ENCODE data around the gene ALOX15. TPM values are rescaled to one million over a fixed set of nuclear protein-coding genes. Genes with fewer than 3 reads are reported as not detected.
"Not testable (repeated sequence)": the region's sequence is repeated elsewhere in the genome, so short reads cannot be mapped to it uniquely, and the experiment has no call there.

The ALOX15 gene
- total RNA-seq, 2 experiments from 2014 or later, result not detected

GRCh38 chr17:4673169-4673568 is 31.7 kb upstream of the ALOX15 start:
- H3K4me3 Mint-ChIP-seq, result no peak overlapping the region
- H3K27me3 Mint-ChIP-seq, result no peaks in the 10 kb centered on the region
- H3K36me3 Mint-ChIP-seq (ENCODE audit: low read depth), result peaks cover 52% of the 10 kb centered on the region
- DNase-seq (no peak), ATAC-seq (no peak)
- POLR2A ChIA-PET, result no interaction called here
- peaks cover 2% of the 10 kb centered on the region for H3K4me1 Mint-ChIP-seq
- CTCF ChIA-PET, result no interaction called here
- no peaks in the 10 kb centered on the region for H3K9me3 Mint-ChIP-seq (ENCODE audit: low read depth)
- intact Hi-C loops (cut with DNase I, micrococcal nuclease), result no loop called here
- H3K27ac Mint-ChIP-seq, result no peak overlapping the region

GRCh38 chr17:4672751-4673150 is 31.3 kb upstream of the ALOX15 start:
- Mint-ChIP-seq H3K27me3 (no peaks in the 10 kb centered on the region), H3K9me3 (ENCODE audit: low read depth) (no peaks in the 10 kb centered on the region), H3K4me3 (no peak overlapping the region), H3K36me3 (ENCODE audit: low read depth) (peaks cover 51% of the 10 kb centered on the region), H3K27ac (no peak overlapping the region), H3K4me1 (no peaks in the 10 kb centered on the region)
- intact Hi-C loops (cut with DNase I, micrococcal nuclease), result no loop called here
- no peak for DNase-seq
- ChIA-PET CTCF (no interaction called here), POLR2A (no interaction called here)
- ATAC-seq, result no peak

DNA sequence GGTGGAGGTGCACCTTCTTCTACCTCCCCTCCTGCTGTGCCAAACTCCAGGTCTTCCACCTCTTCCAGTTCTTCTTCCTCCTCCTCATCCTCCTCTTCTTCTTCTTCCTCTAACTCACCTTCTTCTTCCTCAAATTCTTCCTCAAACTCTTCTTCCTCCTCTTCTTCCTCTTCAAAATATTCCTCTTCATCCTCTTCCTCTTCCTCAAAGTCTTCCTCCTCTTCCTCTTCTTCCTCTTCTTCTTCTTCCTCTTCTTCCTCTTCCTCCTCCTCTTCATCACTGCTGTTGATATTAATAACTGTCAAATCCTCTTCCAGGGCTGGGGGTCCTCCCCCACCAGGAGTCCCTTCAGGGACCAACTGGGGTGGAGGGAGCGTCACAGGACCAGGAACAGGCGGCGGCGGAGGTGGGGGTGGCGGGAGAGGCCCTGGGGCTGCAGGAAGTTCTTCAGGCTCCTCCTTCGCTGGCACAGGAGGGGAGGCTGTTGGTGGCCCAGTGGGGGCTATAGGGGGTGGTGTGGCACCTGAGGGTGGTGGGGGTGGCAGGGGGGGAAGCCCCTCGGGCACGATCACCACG is 30.7 kb upstream of the ALOX15 start:
- no peaks in the 10 kb centered on the region for H3K27me3 Mint-ChIP-seq
- H3K4me3 Mint-ChIP-seq, result no peak overlapping the region
- peaks cover 47% of the 10 kb centered on the region for H3K36me3 Mint-ChIP-seq (ENCODE audit: low read depth)
- DNase-seq (no peak), ATAC-seq (no peak)
- H3K4me1 Mint-ChIP-seq, result no peaks in the 10 kb centered on the region
- POLR2A ChIA-PET, result no interaction called here
- CTCF ChIA-PET, result no interaction called here
- H3K27ac Mint-ChIP-seq, result no peak overlapping the region
- intact Hi-C loops (cut with DNase I, micrococcal nuclease), result no loop called here
- H3K9me3 Mint-ChIP-seq (ENCODE audit: low read depth), result no peaks in the 10 kb centered on the region

DNA sequence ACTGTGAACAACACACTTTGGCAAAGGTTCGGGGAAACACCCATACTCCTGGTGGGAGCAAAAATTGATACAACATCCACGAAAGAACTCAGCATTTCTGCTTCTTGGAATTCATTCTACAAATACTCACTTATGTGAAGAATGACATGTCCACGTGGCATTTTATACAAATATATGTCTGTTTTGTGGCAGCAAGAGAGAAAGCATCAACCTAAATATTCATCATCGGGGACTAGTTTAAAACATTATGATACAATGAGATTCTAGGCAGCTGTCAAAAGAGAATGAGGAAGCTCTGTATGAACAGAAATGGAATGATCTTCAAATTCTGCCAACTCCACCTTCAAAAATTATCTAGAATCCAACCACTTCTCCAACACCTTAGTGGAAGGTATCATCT is 25.7 kb upstream of the ALOX15 start:
- POLR2A ChIA-PET, result no interaction called here

DNA sequence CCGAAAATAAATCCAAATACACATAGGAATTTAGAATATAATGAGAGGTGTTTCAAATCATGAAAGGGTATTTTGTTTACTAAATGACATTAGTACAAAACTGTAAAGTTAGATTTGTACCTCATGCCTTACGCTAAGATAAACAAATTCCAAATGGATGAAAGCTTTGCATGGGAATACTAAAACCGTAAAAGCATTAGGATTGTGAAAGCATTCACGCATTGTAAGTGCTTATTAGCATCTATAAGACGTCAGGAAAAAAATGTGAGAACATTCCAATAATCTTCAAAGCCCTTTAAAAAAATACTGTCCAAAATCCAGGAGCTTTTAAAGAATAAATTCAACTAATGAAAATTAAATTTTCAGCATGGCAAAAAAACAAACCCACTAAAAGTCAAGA is 24.8 kb upstream of the ALOX15 start:
- CTCF ChIA-PET, result no interaction called here
- H3K27ac Mint-ChIP-seq, result no peak overlapping the region
- POLR2A ChIA-PET, result no interaction called here
- intact Hi-C loops (cut with DNase I, micrococcal nuclease), result no loop called here
- H3K27me3 Mint-ChIP-seq, result no peaks in the 10 kb centered on the region
- no peak overlapping the region for H3K4me3 Mint-ChIP-seq
- DNase-seq (no peak), ATAC-seq (no peak)
- peaks cover 14% of the 10 kb centered on the region for H3K36me3 Mint-ChIP-seq (ENCODE audit: low read depth)
- H3K9me3 Mint-ChIP-seq (ENCODE audit: low read depth), result no peaks in the 10 kb centered on the region
- no peaks in the 10 kb centered on the region for H3K4me1 Mint-ChIP-seq

More for the DNA sequence above, 25.7 kb upstream of the ALOX15 start:
- intact Hi-C loops (cut with DNase I, micrococcal nuclease), result no loop called here
- DNase-seq, result no peak
- no peak overlapping the region for H3K4me3 Mint-ChIP-seq
- H3K27ac Mint-ChIP-seq, result no peak overlapping the region
- CTCF ChIA-PET, result interaction anchor here (1.7 kb wide), 1 partner anchor 9 kb away, joined by 4 read pairs; no protein-coding TSS in a partner anchor
- H3K27me3 Mint-ChIP-seq, result no peaks in the 10 kb centered on the region
- peaks cover 17% of the 10 kb centered on the region for H3K36me3 Mint-ChIP-seq (ENCODE audit: low read depth)
- ATAC-seq, result no peak
- H3K4me1 Mint-ChIP-seq, result no peaks in the 10 kb centered on the region
- no peaks in the 10 kb centered on the region for H3K9me3 Mint-ChIP-seq (ENCODE audit: low read depth)

- H3K27ac Mint-ChIP-seq, result no peak overlapping the region
Observed at GRCh38 chr17:4665027-4665426, 23.5 kb upstream of the ALOX15 start.

DNA sequence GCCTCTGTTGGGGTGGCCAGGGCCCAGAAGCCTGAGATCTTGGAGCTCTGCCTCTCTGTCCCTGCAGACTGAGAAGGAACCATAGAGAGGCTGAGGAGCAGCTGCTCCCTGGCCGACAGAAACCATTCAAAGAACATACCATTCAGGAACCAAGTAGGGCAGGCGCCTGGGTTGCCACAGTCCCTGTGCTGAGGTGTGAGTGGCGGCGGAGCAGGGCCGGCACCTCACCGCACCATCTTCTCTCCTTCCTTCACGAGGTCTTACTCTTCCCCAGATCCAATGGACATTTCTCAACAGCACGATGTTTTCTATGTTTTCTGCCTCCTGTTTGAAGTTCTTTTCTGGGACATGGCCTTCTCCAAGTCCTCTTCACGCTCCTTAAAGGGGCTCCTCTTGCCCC is 22.8 kb upstream of the ALOX15 start:
- Mint-ChIP-seq H3K4me1 (no peaks in the 10 kb centered on the region), H3K36me3 (ENCODE audit: low read depth) (no peaks in the 10 kb centered on the region), H3K27me3 (peaks cover 2% of the 10 kb centered on the region), H3K4me3 (no peak overlapping the region), H3K9me3 (ENCODE audit: low read depth) (no peaks in the 10 kb centered on the region), H3K27ac (no peak overlapping the region)
- POLR2A ChIA-PET, result no interaction called here
- CTCF ChIA-PET, result no interaction called here
- intact Hi-C loops (cut with DNase I, micrococcal nuclease), result no loop called here
- DNase-seq (no peak), ATAC-seq (no peak)

More at GRCh38 chr17:4665027-4665426, 23.5 kb upstream of the ALOX15 start:
- Mint-ChIP-seq H3K27me3 (no peaks in the 10 kb centered on the region), H3K36me3 (ENCODE audit: low read depth) (peaks cover 5% of the 10 kb centered on the region), H3K4me3 (no peak overlapping the region), H3K9me3 (ENCODE audit: low read depth) (no peaks in the 10 kb centered on the region), H3K4me1 (no peaks in the 10 kb centered on the region)
- ChIA-PET CTCF (no interaction called here), POLR2A (no interaction called here)
- DNase-seq (no peak), ATAC-seq (no peak)
- intact Hi-C loops (cut with DNase I, micrococcal nuclease), result no loop called here

GRCh38 chr17:4663711-4664110 is 22.2 kb upstream of the ALOX15 start:
- Mint-ChIP-seq H3K9me3 (ENCODE audit: low read depth) (no peaks in the 10 kb centered on the region), H3K27me3 (peaks cover 4% of the 10 kb centered on the region), H3K4me3 (no peak overlapping the region), H3K36me3 (ENCODE audit: low read depth) (no peaks in the 10 kb centered on the region), H3K4me1 (peaks cover 2% of the 10 kb centered on the region), H3K27ac (no peak overlapping the region)
- ChIA-PET CTCF (no interaction called here), POLR2A (no interaction called here)
- intact Hi-C loops (cut with DNase I, micrococcal nuclease), result no loop called here
- DNase-seq (no peak), ATAC-seq (no peak)

DNA sequence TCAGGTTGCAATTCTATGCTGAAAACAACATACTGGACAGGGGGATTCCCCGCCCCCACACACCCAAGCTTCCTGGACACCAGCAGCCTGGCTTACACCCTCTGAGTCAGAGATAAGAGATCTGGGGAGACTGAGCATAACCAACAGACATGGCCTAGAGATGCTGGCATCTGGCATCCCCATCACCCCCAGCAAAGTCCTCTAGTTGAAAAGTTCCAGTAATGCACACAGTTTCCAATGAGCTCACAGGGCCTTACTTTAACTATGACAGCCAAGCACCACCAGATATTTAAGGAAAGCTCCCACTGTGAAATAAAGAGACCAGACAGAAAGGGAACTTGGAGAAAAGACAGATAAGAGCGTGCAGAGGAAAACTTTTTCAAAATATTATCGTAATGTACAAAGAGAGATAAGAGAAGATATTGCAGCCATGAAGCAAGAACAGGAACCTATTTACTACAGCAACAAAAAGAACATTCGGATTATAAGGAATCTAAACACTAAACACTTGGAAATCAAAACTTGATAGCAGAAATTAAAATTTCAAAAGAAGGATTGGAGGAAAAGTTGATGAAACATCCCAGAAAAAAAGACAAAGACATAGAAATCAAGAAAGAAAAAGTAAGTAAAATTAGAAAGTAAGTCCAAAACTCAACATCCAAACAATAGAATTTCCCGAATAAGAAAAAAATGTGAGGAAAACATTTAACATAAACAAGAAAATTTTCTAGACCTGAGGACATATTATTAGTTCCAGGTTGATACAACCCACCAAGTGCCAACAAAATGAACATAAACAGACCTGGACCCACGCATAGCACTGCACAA is 17.2 kb upstream of the ALOX15 start:
- ChIA-PET CTCF (interaction anchor here (1.0 kb wide), 1 partner anchor 9 kb away, joined by 4 read pairs; no protein-coding TSS in a partner anchor), POLR2A (interaction anchor here (0.5 to 0.9 kb wide), 2 partner anchors 124 to 251 kb away, joined by 3 to 4 read pairs; no protein-coding TSS in a partner anchor)
- H3K27ac Mint-ChIP-seq, result peak overlapping the region; percentile 1
- H3K4me3 Mint-ChIP-seq, result no peak overlapping the region
- no peaks in the 10 kb centered on the region for H3K36me3 Mint-ChIP-seq (ENCODE audit: low read depth)
- DNase-seq (peak; percentile 87), ATAC-seq (peak; percentile 99)
- H3K9me3 Mint-ChIP-seq (ENCODE audit: low read depth), result no peaks in the 10 kb centered on the region
- H3K4me1 Mint-ChIP-seq, result peaks cover 12% of the 10 kb centered on the region
- intact Hi-C loops (cut with DNase I, micrococcal nuclease), result loop anchor here in 1 of 2 experiments (1.0 kb wide), 2 partner anchors 85 to 95 kb away; no protein-coding TSS in a partner anchor
- H3K27me3 Mint-ChIP-seq, result peaks cover 13% of the 10 kb centered on the region

DNA sequence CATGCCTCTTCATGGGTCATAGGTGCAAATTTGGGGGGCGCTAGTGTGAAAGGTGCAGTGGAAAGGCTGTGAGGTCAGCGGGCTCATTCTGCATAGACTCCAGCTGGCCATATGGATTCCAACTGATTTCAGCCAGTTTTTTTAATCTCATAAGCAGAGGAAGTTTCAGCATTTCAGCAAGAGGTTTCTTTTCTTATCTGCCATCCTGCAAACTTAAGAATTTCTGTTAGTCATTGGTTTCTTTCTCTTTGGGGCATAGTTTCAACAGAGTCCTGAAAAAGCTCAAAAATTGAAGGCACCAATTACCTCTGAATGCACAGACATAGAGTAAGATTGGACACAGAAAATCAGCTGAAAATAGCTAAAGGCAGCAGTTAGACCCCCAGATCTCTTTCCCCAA is 16.2 kb upstream of the ALOX15 start:
- no peaks in the 10 kb centered on the region for H3K9me3 Mint-ChIP-seq (ENCODE audit: low read depth)
- no peak for DNase-seq
- H3K4me1 Mint-ChIP-seq, result peaks cover 12% of the 10 kb centered on the region
- H3K36me3 Mint-ChIP-seq (ENCODE audit: low read depth), result no peaks in the 10 kb centered on the region
- peaks cover 13% of the 10 kb centered on the region for H3K27me3 Mint-ChIP-seq
- ATAC-seq, result no peak
- POLR2A ChIA-PET, result interaction anchor here (0.5 kb wide), 1 partner anchor 123 kb away, joined by 3 read pairs; no protein-coding TSS in a partner anchor
- H3K4me3 Mint-ChIP-seq, result no peak overlapping the region
- intact Hi-C loops (cut with DNase I, micrococcal nuclease), result loop anchor here in 1 of 2 experiments (1.0 kb wide), 2 partner anchors 84 to 94 kb away; no protein-coding TSS in a partner anchor
- H3K27ac Mint-ChIP-seq, result peak overlapping the region; percentile 37
- CTCF ChIA-PET, result no interaction called here

DNA sequence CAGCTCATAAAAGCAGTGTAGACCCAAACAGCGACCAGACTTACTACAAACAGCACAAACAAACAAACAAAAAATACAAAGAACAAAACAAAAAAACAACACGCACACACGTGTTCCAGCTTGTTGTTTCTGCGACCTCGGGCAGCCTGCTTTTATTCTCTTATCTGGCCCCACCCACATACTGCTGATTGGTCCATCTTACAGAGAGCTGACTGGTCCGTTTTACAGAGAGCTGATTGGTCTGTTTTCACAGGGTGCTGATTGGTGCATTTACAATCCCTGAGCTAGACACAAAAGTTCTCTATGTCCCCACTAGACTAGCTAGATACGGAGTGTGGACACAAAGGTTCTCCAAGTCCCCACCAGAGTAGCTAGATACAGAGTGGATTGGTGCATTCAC is 14.5 kb upstream of the ALOX15 start:
- intact Hi-C loops (cut with DNase I, micrococcal nuclease); H3K9me3 Mint-ChIP-seq (ENCODE audit: low read depth); H3K27ac Mint-ChIP-seq; ATAC-seq; H3K36me3 Mint-ChIP-seq (ENCODE audit: low read depth); H3K4me3 Mint-ChIP-seq: not testable (repeated sequence)
- peaks cover 12% of the 10 kb centered on the region for H3K4me1 Mint-ChIP-seq
- ChIA-PET CTCF (interaction anchor here (0.7 kb wide), 1 partner anchor 89 kb away, joined by 3 read pairs; no protein-coding TSS in a partner anchor), POLR2A (interaction anchor here (0.6 kb wide), 2 partner anchors 50 to 208 kb away, joined by 3 read pairs; no protein-coding TSS in a partner anchor)
- peaks cover 17% of the 10 kb centered on the region for H3K27me3 Mint-ChIP-seq
- peak; percentile 16 for DNase-seq

- intact Hi-C loops (cut with DNase I, micrococcal nuclease), result no loop called here
- H3K27me3 Mint-ChIP-seq, result peaks cover 15% of the 10 kb centered on the region
- no peaks in the 10 kb centered on the region for H3K9me3 Mint-ChIP-seq (ENCODE audit: low read depth)
- CTCF ChIA-PET, result no interaction called here
- no peaks in the 10 kb centered on the region for H3K36me3 Mint-ChIP-seq (ENCODE audit: low read depth)
- POLR2A ChIA-PET, result no interaction called here
- ATAC-seq, result no peak
- no peak for DNase-seq
- peaks cover 6% of the 10 kb centered on the region for H3K4me1 Mint-ChIP-seq
- H3K27ac Mint-ChIP-seq, result no peak overlapping the region
- H3K4me3 Mint-ChIP-seq, result no peak overlapping the region
Observed at GRCh38 chr17:4652997-4653396, 11.5 kb upstream of the ALOX15 start.
